ENCODE results near the gene DMBX1. TPM values are rescaled to one million over a fixed set of nuclear protein-coding genes. Genes with fewer than 3 reads are reported as not detected.

DMBX1 gene
- total and polyA plus RNA-seq, 9 of the 15 experiments (the other 6 are each of a cell fraction or from before 2014, with no cell fraction given), result 0.25 to 4.3 (median 1.0) TPM

GRCh38 chr1:46477153-46477929 is 12.3 kb upstream of the DMBX1 start (continued):
- peak; percentile 99 for TF ChIP-seq DEAF1 (CRISPR knock-in tag; IDR thresholded peaks at IDR 0.05)
- TF ChIP-seq NR2C1 (IDR thresholded peaks at IDR 0.05), result no peak
- 0 out of 2 replicates have a peak, but pooled peaks have one; percentile 46 for TF ChIP-seq NR2C1 (tag; IDR thresholded peaks at IDR 0.05)
- TF ChIP-seq HCFC1 (IDR thresholded peaks at IDR 0.05; ENCODE audit: low read depth, low read length), result peak; percentile 44
- TF ChIP-seq PCBP1 (IDR thresholded peaks at IDR 0.05; ENCODE audit: low read depth, low read length, poor library complexity, severe bottlenecking), result no peak
- no peak for TF ChIP-seq RBM22 (IDR thresholded peaks at IDR 0.05; ENCODE audit: low read depth, low read length, poor library complexity, severe bottlenecking)
- 0 out of 2 replicates have a peak, but pooled peaks have one; percentile 28 for TF ChIP-seq KLF13 (tag; IDR thresholded peaks at IDR 0.05; ENCODE audit: borderline replicate concordance, low read depth)
- peak; percentile 88; the same call in 1 of the 2 replicates for TF ChIP-seq STAG1 (CRISPR knock-in tag; IDR thresholded peaks at IDR 0.05; ENCODE audit: borderline replicate concordance)
- peak; percentile 32 for TF ChIP-seq BRD9 (IDR thresholded peaks at IDR 0.05; ENCODE audit: low read depth, partially characterized antibody)
- TF ChIP-seq ZNF518B (CRISPR knock-in tag; IDR thresholded peaks at IDR 0.05), result no peak
- TF ChIP-seq TEAD4 (IDR thresholded peaks at IDR 0.05; ENCODE audit: low read length), result peak; percentile 29; the same call in 1 of the 2 replicates
- TF ChIP-seq TEAD4 (CRISPR knock-in tag; IDR thresholded peaks at IDR 0.05; ENCODE audit: borderline replicate concordance), result no peak
- no peak for TF ChIP-seq KDM4B (IDR thresholded peaks at IDR 0.05; ENCODE audit: borderline replicate concordance in 2 of 2, low read depth in 1 of 2)
- no peak for TF ChIP-seq FOXA1 (IDR thresholded peaks at IDR 0.05; ENCODE audit: borderline replicate concordance)
- TF ChIP-seq ATF2 (CRISPR knock-in tag; IDR thresholded peaks at IDR 0.05), result no peak
- TF ChIP-seq IRF9 (tag; IDR thresholded peaks at IDR 0.05), result no peak
- no peak for TF ChIP-seq KAT8 (IDR thresholded peaks at IDR 0.05; ENCODE audit: low read depth)
- no peak for TF ChIP-seq IRF2 (CRISPR knock-in tag; IDR thresholded peaks at IDR 0.05)
- TF ChIP-seq TCF3 (CRISPR knock-in tag; IDR thresholded peaks at IDR 0.05), result peak; percentile 32
- no peak for TF ChIP-seq SP1 (CRISPR knock-in tag; IDR thresholded peaks at IDR 0.05)
- no peak for TF ChIP-seq MBD2 (IDR thresholded peaks at IDR 0.05; ENCODE audit: borderline replicate concordance, low read depth)
